COLO829 (cell line): ENCODE measurements around the gene VPREB3.
A peak's percentile ranks its signal among the peaks of the same experiment; 100 is the strongest.

Experiments used
- DNase-seq: peaks from one replicate; pipeline ENCODE4 v3.0.0; 2012; ENCODE audit warnings: low spot score

VPREB3 gene

GRCh38 chr22:23782703-23783102 is 28.5 kb upstream of the VPREB3 start:
- no peak for DNase-seq

GRCh38 chr22:23782252-23782651 is 28.0 kb upstream of the VPREB3 start:
- no peak for DNase-seq

DNA sequence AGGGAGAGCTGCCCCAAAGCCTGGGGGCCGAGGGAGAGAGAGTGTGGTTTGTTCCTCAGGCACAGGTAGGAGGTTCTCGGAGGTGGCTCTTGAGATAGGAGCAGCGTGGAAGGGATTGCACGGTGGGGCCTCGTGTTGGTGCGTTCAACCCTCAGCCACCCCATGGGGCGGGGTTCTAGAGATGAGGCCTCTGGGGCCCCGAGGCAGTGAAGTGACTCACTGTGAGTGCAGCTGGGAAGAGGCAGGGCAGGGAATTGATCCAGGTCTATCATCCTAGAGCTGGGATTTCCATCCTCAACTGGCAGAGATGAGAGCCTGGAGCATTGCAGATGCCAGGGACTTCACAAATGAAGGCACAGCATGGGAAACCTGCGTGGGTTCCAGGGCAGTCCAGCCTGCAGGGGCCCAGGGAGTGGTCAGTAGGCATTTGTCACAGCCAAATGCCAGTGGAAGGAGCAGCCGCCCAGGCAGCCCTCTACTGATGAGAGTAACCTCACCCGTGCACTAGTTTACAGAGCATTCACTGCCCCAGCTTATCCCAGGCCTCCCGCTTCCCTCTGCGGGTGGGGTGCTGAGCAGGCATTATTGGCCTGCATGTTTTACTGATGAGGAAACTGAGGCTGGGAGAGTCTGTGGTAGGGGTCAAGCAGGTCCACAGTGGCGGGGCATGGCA is 27.4 kb upstream of the VPREB3 start:
- DNase-seq = no peak

DNA sequence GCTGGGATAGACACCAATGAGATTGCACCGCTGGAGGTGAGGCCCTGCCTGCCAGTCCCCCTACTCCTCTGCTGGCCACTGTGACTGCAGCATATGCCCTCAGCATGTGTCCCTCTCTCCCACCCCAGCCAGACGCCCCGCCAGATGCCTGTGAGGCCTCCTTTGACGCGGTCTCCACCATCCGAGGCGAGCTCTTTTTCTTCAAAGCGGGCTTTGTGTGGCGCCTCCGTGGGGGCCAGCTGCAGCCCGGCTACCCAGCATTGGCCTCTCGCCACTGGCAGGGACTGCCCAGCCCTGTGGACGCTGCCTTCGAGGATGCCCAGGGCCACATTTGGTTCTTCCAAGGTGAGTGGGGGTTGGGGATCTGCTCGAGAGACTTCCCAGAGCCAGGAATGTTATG is 26.8 kb upstream of the VPREB3 start:
- no peak for DNase-seq

- no peak for DNase-seq
Measured at GRCh38 chr22:23780146-23780748, 26.0 kb upstream of the VPREB3 start.

GRCh38 chr22:23779731-23780130 is 25.5 kb upstream of the VPREB3 start:
- no peak for DNase-seq

DNA sequence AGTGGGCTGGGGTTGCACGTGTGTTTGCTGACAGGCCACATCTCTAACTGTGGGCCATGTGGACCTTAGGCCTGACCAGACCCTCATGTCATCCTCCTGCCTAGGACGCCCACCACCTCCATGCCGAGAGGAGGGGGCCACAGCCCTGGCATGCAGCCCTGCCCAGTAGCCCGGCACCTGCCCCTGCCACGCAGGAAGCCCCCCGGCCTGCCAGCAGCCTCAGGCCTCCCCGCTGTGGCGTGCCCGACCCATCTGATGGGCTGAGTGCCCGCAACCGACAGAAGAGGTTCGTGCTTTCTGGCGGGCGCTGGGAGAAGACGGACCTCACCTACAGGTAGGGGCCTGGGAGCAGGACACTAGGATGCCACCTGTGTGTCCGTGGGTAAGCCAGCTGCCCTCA is 24.9 kb upstream of the VPREB3 start:
- no peak for DNase-seq

DNA sequence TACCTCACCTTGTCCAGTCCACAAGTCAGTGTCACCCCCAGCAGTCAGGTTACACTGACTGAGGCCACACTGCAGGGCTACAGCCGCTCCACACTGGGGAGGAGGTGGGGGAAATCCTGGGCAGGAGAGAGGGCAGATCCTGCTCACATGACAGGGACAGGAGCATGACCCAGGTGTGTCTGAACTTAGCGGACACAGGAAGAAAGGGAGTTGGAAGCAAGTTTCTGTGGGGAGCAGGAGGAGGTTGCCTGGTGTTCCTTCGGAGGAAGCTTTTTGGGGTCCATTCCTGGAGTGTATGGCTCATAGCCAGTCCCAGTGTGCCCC is 24.3 kb upstream of the VPREB3 start:
- no peak for DNase-seq

- no peak for DNase-seq
Measured at GRCh38 chr22:23777776-23778576, 23.8 kb upstream of the VPREB3 start.

- DNase-seq = no peak
Measured at GRCh38 chr22:23775779-23776375, 21.7 kb upstream of the VPREB3 start.

- no peak for DNase-seq
Measured at GRCh38 chr22:23774922-23775436, 20.8 kb upstream of the VPREB3 start.

GRCh38 chr22:23774114-23774921 is 20.1 kb upstream of the VPREB3 start:
- DNase-seq = no peak

- DNase-seq = no peak
Measured at GRCh38 chr22:23773483-23774113, 19.4 kb upstream of the VPREB3 start.

DNA sequence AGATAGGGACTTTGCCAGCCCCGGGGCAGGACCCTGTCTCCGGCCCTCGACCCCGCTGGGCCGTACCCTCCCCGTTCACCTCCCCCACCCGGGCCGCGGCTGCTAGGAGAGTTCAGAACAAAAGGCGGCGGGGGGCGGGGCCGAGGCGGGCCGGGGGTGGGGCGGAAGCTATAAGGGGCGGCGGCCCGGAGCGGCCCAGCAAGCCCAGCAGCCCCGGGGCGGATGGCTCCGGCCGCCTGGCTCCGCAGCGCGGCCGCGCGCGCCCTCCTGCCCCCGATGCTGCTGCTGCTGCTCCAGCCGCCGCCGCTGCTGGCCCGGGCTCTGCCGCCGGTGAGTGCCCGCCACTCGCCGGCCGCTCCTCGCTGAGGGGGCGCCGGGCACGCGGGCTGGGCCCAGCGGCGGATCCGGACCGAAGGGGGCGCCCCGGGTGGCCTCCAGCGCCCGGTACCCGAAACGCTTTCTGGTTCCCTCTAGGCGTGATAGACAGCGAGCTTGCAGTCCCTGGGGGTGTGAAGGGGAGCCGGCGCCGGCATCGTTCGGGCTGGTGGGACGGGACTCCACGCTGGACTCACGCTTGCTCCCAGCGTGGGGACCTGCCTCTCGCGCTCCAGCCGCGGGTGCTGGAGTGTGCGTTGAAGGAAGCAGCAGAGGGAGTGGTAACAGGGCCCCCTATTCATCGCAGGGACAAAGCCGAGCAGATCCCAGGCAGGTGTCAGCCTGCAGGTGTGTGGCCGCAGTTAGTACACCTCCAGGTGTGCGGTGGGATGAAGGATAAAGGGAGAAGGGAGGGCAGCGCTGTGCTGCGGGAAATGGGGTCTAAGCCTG is 18.6 kb upstream of the VPREB3 start, which contains the start of gene MMP11:
Gene MMP11 (plus strand): TSS at position 201 of the 825 bp plus-strand sequence. CDS start 22 bp downstream, at position 223.
- DNase-seq = no peak

- DNase-seq = no peak
Measured at GRCh38 chr22:23772315-23772648, 18.1 kb upstream of the VPREB3 start.

GRCh38 chr22:23769321-23769965 is 15.2 kb upstream of the VPREB3 start:
- no peak for DNase-seq

- peak; percentile 89 for DNase-seq
Measured at GRCh38 chr22:23767673-23768548, 13.7 kb upstream of the VPREB3 start, which contains the start of gene CHCHD10. Gene CHCHD10, minus strand, starts transcription at chr22:23767972. Its CDS starts 98 bp downstream, at chr22:23767874.

- DNase-seq = no peak
Measured at GRCh38 chr22:23767303-23767672, 13.1 kb upstream of the VPREB3 start.
